HG02973 (cell line): Measurements from ENCODE around the gene NDC1.

Experiments
- ATAC-seq: cut with Tn5 transposase; IDR thresholded peaks from one replicate; pipeline ENCODE4 v1.9.1; 2021; ENCODE audit warnings: moderate library complexity; ENCODE audit not compliant: unreplicated experiment

The NDC1 gene

DNA sequence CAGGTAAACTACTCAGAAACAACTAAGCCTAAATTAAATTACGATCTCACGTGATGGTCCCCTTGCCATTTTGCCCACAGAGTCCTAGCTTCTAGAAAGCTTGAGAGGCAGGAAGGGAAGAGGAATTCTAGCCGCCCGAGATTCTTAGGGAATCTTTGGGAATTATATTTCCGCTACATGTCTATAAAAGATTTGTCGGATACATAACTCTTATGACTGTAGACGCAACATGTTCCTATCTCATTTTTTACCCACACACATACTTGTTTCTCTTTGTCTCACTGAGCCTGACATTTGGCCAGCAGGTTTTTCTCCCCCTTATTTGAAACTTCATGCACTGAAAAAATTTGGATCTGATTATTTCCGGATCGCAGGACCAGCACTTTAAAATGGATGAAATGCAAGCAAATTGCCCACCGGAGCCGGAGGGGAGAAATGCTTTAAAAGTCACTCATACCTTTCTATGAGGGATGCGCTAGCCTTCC is 104.6 kb downstream of the NDC1 start:
- ATAC-seq: no peak

DNA sequence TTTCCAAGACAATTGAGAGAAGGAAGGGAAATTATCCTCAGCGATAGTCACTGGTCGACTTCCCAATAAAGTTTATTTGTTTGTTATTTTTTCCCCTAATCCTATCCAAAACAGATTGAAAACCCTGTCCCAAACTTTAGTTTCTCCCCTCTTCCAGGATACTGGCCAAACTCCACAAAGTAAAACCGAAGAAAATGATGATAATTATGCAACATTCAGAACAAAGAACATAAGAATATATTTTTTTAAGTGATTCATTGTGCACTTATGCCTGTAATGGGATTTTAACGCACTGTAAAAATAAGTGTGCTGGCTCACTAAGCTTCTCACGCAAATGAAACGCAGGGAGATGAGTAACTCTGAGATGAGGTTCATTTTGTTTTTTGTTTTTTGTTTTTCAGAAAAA is 105.2 kb downstream of the NDC1 start:
- no peak for ATAC-seq

DNA sequence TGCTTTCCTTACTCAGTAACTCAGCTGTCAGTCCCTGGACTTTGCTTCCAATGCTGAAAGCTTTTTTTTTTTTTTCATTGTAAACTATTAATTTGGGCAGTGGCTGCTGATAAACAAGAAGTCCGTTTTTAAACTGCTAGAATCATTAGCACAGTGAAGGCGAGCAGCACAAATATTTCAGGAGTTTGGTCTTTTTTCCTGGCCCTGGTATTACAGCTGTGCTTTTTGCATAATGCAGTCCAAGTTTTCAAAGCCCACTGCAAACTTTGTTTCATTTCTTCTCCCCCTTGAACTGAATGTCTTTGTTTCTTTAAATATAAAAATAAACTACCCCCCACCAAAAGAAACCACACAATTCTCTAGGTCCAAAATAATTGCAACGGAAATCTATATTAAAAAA is 105.7 kb downstream of the NDC1 start:
- ATAC-seq: no peak

DNA sequence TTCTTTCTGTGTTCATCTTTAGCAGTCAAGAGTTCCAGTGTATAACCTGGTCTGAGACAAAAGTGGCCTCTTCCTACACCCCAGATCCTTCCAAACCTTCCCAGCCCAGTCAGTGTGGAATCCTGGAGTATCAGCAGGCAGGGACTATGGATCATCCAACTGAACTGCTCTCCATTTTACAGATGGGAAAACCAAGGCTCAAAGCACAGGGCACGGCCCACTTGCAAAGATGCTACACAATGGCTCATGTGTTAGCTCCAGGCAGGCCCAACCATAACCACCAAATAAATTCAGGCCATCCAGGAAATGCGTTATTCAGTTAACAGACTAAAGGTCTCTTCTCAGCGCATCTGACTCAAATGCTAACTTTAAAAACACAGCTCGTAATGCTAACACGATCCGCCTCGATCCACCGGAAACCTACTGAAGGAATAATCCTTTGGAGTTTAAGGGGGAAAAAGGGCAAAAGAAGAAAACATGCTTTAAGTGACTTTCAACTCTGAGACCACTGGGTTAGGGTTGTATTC is 106.3 kb downstream of the NDC1 start:
- ATAC-seq: no peak

DNA sequence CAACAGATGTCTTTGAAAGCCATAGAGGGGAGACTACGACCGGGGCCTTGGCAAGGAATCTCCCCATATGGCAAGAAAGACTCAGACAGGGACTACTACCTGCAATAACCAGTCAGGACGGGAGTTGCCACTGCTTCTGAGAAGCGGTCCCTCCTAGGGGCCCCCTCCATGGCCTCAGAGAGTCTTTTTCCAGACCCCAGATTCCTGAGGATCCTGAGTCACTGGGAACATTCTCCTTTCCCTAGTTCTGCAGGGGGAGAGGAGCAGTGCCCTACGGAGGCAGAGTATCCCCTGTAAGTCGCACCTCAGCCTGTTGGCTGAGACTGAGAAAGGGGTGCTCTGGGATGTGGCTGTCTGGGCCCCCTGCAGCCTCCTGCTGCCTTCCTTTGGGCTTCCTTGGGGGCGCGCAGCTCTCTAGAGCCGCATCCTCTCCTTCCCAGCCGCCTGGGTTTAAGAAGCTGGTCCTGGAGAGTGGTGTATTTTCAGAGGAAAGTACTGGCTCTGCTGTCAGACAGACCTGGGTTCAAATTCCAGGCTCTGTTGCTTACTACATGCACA is 107.0 kb downstream of the NDC1 start:
- no peak for ATAC-seq

DNA sequence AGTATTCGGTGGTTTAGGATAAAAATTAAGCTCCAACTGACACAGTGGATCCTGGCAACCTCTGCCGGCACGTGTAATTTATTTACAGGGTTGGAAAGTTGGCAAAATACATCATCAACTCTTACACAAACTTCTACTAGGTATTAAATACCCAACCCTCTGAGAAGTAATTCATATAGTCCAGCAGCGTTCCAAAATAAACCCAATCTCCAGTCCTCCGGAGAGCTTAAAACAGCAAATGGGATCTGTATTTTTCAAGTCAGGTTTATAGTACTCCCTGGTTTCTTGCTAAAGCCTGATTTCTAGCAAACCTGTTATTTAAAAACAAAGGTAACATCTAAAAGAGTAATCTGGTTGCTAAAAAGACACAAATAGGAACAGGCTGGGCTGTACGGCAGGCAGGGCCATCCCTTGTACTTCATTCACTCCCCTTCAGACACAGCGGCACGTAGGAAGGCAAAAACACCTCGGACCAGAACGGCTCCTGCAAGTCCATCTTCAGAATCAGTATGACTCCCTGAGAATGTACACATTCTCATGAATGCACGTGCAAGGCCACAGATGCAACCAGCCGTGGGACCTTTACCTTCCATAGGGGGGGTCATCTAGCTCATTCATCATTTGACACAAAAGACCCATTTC is 107.8 kb downstream of the NDC1 start:
- ATAC-seq: no peak

DNA sequence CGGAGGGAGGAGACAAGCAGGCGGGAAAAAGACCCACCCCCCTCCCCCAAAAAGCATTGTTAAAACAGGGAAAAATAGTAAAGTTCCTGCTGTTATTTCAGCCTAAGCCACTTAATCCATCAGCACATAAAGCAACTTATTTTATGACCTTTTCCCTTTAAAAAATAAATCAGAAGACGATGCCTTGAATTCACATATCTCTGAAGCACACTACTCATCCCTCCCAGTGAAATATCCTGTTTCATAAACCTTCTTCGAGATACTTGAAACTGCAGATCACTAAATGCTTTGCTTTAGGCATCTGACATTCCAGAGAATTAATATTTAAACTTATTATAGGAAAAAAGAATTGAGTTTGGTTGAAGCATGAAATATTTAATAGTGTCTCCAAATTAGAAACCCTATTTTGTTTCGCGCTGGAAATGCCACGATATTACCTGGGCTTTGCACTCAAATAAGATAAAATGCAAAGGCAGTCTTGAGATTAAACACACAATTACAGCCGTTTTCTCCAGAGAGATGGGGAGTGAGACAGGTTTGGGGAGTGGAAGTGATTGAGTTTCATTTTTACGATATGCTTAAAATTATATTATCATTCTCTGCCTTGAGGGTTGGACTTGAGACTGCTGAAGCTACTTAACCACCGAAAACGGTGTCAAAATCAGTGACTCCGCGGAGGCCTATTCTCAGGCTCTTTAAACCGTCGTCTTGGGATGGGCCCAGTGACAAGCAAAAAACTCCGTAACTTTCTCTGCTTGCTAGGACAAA is 108.5 kb downstream of the NDC1 start:
- ATAC-seq: no peak

DNA sequence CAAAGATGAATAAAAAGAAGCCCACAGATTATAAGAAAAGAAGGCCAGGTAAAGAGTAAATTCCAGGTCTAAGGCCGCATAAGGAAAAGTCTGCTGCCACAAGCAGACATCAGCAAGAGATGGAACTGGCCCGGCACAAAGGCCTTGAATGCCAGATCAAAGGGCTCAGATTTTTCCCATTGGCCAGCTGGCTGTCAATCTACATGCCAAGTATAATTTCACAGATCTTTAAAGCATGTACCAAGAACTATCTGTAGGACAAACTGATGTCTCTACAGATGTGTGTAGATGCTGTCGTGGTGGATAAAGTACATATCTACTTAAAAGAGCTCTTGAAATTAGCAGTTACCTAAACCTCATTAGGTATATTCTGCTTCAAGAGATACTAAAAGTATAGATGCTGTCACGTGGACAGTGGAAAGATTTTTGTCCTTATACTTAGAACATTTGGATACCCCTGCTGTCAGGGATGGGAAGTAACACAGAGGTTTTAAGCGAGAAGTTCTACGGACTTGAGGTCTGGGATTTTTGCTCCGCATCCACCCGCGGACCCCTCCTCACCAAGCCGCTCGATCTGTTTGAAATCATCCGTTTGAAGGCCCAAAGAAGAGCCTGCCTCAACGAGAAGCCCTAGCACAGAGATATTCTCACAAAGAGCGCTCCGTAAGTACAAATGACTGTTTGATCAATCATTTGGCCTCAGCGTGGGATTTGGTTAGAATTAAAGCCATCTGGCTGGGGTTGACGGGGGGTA is 109.2 kb downstream of the NDC1 start:
- no peak for ATAC-seq

DNA sequence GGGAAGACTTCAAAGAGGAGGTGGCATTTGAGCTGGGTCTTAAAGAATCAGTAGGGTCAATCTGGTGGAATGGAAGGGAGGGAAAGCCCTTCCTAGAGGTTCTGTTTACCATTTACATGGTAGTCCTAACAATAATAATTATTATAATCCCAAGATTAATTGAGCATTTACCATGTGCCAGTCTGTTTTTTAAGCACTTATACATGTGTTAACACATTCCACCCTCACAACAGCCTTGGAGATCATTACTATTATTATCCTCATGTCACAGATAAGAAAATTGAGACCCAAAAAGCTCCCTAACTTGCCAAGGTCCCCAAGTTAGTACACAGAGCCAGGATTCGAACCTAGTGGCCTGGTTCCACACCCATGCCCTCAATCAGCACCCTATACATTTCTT is 109.9 kb downstream of the NDC1 start:
- no peak for ATAC-seq

DNA sequence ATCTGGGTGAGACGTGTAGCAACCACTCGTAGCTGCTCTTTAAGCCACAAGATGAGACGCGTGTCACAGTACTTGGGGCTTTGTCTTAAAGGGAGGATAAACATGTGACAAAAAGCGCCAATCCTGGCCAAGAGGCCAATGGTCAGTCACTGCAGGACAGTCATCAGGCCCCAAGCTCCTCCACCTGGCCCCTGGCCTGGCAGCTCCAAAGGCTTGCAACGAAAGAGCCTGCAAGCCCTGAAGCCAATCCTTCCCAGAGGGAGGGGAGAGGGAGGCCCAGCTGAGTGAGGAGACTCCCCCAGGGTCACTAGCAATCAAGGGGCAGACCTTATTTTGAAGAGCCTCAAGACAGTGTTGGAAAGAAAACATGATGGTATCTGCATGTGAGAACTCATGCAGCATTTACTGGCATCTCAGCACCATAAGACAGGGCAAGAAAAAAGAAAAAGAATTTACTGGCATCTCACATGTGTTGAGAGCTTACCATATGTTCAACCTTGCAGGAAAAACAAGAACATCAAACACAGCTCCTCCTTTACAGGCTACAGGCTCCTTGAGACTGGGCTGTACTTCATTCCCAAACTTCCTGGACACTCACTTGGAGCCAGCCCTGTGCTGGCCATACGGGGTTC is 110.5 kb downstream of the NDC1 start:
- ATAC-seq: no peak

DNA sequence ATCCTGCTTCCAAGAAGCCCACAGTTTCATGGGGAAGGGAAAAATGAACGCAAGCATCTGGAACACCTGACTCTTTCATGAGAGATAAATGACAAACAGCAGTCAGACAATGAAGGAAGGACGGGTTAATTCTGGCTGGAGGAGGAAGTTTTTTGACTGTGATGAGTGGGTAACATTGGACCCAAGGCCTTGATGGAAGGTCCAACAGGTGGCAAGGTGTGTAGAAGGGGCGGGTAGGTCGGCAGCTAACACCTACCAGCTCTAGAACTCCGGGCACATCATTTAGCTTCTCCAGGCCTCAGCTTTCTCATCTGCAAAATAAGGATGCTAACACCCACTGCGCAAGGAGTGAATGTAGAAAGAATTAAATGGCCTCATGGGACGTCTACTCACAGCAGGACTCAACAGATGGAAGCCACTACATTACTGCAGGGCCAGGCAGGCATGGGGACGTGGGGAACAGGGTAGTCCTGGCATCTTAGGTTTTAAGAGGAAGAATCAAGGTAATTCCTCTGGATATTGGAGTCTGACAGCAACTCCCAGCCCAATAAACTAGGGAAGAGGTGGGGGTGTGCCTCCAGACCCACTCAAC is 112.0 kb downstream of the NDC1 start:
- no peak for ATAC-seq

DNA sequence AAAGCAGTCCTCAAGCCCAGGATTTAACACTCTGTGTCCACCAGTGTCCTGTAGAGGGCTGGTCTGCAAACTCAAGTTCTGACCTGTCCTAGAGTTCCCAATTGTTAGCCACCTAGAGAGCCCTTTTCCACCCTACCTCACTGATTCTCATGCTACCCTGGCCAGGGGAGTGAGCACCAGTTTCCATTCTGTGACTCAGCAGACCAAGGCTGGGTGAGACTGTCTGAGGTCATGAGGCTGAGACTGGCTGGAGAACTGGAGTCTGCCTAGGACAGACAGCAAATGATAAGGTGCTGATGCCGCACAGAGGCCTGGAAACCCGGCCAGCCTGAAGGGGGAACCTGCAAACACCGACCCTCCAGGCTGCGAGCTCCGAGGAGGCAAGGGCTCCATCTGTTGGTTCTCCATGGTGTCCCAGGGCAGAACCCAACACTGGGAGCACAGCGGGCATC is 112.8 kb downstream of the NDC1 start:
- no peak for ATAC-seq

DNA sequence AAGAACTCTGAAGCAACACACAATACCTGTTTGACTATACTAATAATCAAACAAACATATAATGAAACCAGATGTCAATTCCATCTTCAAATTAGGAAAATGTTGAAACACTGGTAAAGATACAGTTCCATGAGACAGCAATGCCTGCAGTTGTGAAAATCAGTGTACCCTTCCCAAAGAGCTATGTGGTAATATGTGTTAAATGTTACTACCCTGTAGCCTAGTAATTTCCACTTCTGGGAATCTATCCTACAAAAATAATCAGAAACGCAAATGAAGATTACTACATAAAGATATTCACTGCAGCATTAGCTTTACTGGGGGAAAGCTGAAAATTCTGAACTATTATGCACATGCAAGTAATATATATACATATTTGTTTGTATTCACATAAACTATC is 116.1 kb downstream of the NDC1 start:
- no peak for ATAC-seq

DNA sequence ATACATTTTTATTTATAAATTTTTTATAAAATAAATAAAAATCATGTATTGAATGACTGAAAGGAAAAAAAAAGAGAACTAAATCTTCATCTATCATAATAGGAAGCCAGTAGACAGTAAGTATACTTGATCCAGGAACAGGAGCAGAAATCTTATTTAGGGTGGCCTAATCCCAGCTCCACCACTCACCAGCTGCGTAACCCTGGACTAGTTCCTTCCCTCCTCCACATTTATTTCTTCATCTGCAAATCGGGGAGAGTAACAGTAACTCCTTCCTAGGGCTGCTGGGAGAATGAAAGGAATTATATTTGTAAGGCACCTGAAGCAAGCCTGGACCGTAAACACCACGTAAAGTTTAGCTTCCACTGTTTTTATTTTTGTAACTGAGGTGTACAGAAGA is 117.0 kb downstream of the NDC1 start:
- ATAC-seq: no peak

DNA sequence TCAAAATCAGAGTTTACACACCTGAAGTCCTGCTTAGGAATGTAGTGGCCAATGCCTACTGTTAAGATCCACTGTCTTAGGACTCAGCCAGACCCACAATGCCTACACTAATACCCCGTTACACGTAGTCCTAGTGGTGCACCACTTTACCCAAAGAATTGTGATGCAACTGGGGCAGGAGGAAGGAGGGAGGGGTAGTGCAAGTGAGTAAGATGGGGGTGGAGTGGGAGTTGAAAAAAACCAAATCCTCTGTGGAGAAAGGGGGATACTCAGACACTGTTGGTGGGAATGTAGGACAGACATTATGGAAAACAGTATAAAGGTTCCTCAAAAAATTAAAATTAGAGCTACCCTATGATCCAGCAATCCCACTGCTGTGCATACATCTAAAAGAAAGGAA is 118.6 kb downstream of the NDC1 start:
- no peak for ATAC-seq

DNA sequence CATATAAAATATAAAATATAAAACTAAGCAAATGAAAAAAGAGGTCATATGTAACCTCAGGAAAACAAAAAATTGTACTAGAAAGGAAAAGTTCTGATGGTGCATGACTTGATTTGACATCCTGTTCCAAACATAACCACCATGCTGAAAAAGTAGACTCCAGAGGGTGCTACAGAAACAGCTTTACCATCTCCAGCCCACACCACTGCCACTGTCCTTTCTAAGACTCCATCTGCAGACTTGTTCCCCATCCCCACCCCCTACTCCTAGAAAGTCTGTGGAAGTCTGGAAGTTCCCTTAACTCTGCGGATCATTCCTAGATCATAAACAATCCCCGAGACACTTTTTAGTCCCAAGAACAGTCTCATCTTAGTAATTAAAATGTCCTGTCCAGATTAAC is 119.7 kb downstream of the NDC1 start:
- ATAC-seq: no peak

DNA sequence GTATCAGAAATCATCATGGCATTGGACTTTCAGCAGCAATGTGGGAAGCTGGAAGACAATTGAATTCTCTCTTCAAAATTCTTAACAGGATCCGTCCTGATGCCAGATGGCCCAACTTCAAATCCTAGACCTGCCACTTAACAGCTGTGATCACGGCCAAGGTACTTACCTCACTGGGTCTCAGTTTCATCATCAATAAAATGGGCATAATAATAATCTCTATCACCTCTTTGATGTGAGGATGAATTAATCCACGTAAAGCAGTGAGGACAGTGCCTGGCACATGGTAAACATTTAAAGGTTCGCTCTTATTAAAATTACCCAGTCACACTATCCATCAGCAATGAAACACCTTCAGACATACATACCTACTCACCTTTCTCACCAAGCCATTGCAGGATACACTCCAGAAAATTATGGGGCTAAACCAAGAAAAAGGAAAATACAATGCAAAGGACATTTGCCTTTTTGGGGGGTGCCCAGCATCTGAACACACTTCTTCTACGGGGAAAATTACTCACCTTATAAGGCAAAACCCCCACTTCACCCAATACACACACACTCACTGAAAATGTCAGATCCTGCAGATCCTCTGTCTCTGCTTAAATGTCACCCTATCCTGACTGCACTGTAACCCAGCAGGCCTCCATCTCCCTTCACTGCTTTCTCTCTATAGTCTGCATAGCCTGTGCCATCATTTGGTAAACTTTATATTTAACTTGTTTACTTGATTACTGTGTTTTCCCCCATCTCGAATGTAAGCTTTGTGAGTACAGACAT is 120.9 kb downstream of the NDC1 start:
- no peak for ATAC-seq

DNA sequence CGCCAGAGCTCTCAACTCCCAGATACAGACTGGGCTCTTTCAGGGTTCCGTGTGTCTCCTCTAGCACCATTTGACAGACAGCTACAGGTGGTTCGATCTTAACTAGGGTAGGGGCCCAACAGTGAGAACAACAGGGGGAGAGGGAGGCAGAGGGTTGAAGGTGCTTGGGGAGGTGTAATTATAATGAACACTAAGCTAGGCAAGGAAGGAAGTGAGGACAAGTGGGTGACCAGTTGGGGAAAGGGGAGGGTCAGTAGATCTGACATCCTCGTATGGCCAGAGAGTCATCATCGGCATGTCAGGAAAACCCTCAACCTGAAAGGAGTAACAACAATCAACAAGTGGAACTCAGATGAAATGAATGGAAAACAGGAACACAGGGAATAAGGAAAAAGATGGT is 121.9 kb downstream of the NDC1 start:
- no peak for ATAC-seq

DNA sequence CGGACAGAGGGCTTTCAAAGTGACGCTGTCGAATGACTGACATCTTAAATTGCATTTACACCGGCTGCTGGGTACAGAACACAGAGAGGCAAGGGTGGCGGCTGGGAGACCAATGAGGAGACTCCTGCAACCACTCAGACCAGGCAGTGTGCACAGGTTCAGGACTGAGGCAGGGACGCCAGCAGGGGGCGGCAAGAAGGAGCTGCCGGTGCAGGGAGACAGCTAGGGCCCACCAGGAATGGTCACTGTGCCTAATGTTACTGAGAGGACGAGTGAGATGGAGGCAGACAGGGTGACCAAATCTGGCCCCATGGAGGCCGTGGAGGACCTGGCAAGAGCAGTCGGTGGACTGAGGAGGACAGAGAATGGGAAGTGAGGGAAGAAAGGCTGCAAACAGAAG is 122.6 kb downstream of the NDC1 start:
- ATAC-seq: no peak
